Heart right ventricle (tissue), 16 donors: ENCODE measurements around the gene C11orf68. TPM values are rescaled to one million over a fixed set of nuclear protein-coding genes. Genes with fewer than 3 reads are reported as not detected.

ENCODE experiments used
- ATAC-seq, 8 donors: fragments of 200-7000 bp; cut with Tn5 transposase; one replicate each; pipeline ENCODE4 v1.9.1; 2020; ENCODE audit warnings: mild to moderate bottlenecking in 8 of 8, moderate library complexity in 8 of 8, moderate number of reproducible peaks in 1 of 8
- DNase-seq, 2 donors: peaks; one replicate each; pipeline ENCODE4 v3.0.0-alpha.2; 2020
- H3K27ac ChIP-seq, 10 donors: fragments of 200-600 bp; sonication (generic) in 2 of 10; one replicate each; pipeline versions ENCODE4 v1.5.0 to v1.8.0; 2020 to 2022; ENCODE audit warnings: mild to moderate bottlenecking in 3 of 10
- H3K27me3 ChIP-seq, 7 donors: fragments of 200-600 bp; one replicate each; pipeline ENCODE4 v1.8.0; 2021 to 2022; ENCODE audit warnings: mild to moderate bottlenecking in 2 of 7
- H3K36me3 ChIP-seq, 9 donors: fragments of 200-600 bp; sonication (generic) in 1 of 9; one replicate each; pipeline versions ENCODE4 v1.5.0 to v1.8.0; 2020 to 2022; ENCODE audit warnings: mild to moderate bottlenecking in 2 of 9
- H3K4me1 ChIP-seq, 9 donors: fragments of 200-600 bp; sonication (generic) in 1 of 9; one replicate each; pipeline versions ENCODE4 v1.5.0 to v1.8.0; 2020 to 2022; ENCODE audit warnings: mild to moderate bottlenecking in 4 of 9
- H3K4me3 ChIP-seq, 10 donors: fragments of 200-600 bp; sonication (generic) in 2 of 10; one replicate each; pipeline versions ENCODE4 v1.5.0 to v1.8.0; 2020 to 2022; ENCODE audit warnings: mild to moderate bottlenecking in 7 of 10, moderate library complexity in 2 of 10
- H3K9me3 ChIP-seq, 11 donors: fragments of 200-600 bp in 10 of 11; sonication (generic) in 2 of 11; one replicate each; pipeline versions ENCODE4 v1.5.0 to v1.8.0; 2013 to 2022; ENCODE audit warnings: mild to moderate bottlenecking in 2 of 11, control low read depth in 1 of 11, moderate library complexity in 1 of 11
- CTCF ChIP-seq, 9 donors: fragments of 200-600 bp; sonication (generic) in 2 of 9; IDR thresholded peaks; one replicate each; pipeline versions ENCODE4 v1.5.0 to v1.8.0; 2021 to 2022; ENCODE audit warnings: antibody characterized with exemption in 9 of 9, mild to moderate bottlenecking in 5 of 9, moderate library complexity in 1 of 9
- WGBS, 2 donors: extraction: QIAGEN DNeasy Blood & Tissue Kit; methylation state at CpG; one replicate each; pipeline ENCODE4 v1.1.7; 2013; ENCODE audit warnings: inconsistent platforms in 1 of 2; 5-methylcytosine and 5-hydroxymethylcytosine counted together
- intact Hi-C, 10 donors: fragments of 100-400 bp; cut with DNase I; formaldehyde crosslinking; loops; one replicate each; pipeline versions ENCODE4 v1.11.1 to v1.14.2; 2022
- polyA plus RNA-seq, 2 donors: library from polyadenylated mRNA; stranded (reverse); fragments of 200-250 nt; gene quantifications; one replicate each; pipeline ENCODE4 v1.2.3, GENCODE V29; 2013
- total RNA-seq, 10 donors: library from RNA; stranded (reverse); fragmentation: NEBNext Ultra II Directional in 3 of 10; extraction: Animal tissue kit (Norgen Biotek cat#: 25700) in 3 of 10; gene quantifications; one replicate each; pipeline versions ENCODE4 v1.2.1 to v1.2.4, GENCODE V29; 2021 to 2023
- donor health status: Arrhythmogenic right ventricular cardiomyopathy.
- donor health status: ischemic (EF 13 %, LVEDD 7.1; RV severe dilation, severe dysfunction).
- donor health status: healthy with polysubstance abuse.
- donor health status: DM: no; HTN: yes; CAD: no.
- donor health status: DM: no; HTN: no; CAD: no.
- donor health status: ischemic (EF 25% LVEDD 6.9; RV normal size, moderate dysfunction).
- donor health status: ischemic (EF 25% LVEDD 5.7; RV mildly dilated, moderate dysfunction).
- donor health status: healthy.
- donor health status: DM: yes; HTN: yes; CAD: no.
- donor health status: Ischemic cardiomyopathy.
- donor health status: ischemic (EF 35%, LVEDD 5.7; RV mildly dilated, moderate dysfunction).
- donor health status: nonischemic (EF 11% LVEDD 7.7; RV severe dilation, severe dysfunction).
- donor health status: DM: yes; HTN: yes; CAD: no.
- donor health status: PGD.
- donor health status: ischemic (EF 29% LVEDD 5.4; RV normal size, mild dysfunction).
- donor health status: nonischemic (EF 23%, LVEDD 6.1; RV moderate dilation, normal function).

The C11orf68 gene
- total and polyA plus RNA-seq, 12 donors: 35.7 to 49.2 (median 40.9) TPM

DNA sequence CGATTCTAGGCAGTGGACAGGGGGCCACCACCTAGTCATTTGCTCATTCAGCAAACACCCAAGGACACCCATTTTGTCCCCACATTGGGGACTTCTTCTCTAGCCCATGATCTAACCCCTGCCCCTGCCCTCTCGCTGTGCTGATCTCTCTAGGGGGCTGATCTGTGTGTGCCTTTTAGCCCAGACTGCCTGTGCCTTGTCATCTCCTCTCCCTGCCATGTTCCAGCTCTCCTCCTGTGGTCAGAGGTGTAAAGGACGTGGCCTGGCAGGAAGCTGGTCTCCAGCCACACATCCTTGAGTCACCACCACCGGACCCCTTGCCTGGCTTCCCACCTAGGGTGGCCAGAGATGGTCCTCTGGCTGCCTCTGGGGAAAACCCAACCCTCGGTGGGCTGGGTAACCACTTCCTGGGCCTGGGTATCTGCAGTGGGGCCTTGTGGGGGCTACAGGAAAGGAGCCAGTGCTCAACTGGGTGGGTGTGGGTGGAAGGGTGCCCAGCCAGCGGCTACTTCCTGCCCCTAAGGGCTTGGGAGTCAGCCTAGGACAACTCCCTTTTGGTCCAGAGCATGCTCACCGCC is 37.9 kb downstream of the C11orf68 start:
- DNase-seq: no peak
- 64 to 80% methylated on average over 7 of the region's 7 CpGs for WGBS, 2 donors
- no peak for ATAC-seq
- Histone ChIP-seq H3K9me3 (no peaks in the 10 kb centered on the region), H3K4me3 (peak overlapping the region in 1 of 10 donors; percentile 39), H3K27ac (peak overlapping the region in 1 of 10 donors; percentile 47), H3K36me3 (peaks cover 0 to 42% (median 19%) of the 10 kb centered on the region in 9 donors), H3K4me1 (peaks cover 0 to 15% (median 8%) of the 10 kb centered on the region in 9 donors), H3K27me3 (no peaks in the 10 kb centered on the region)
- intact Hi-C loops: loop anchor here in 4 of 10 donors (5.0 to 10.0 kb wide), 3 partner anchors 101 to 166 kb away; partner anchors contain the start of gene KAT5 (in 1 of the 4)
- no peak for TF ChIP-seq CTCF (IDR thresholded peaks at IDR 0.05)

- DNase-seq (no peak), ATAC-seq (no peak)
- H3K9me3 ChIP-seq: no peaks in the 10 kb centered on the region
- intact Hi-C loops: loop anchor here in 4 of 10 donors (5.0 to 10.0 kb wide), 3 partner anchors 102 to 165 kb away; partner anchors contain the start of gene KAT5 (in 1 of the 4)
- peak overlapping the region in 1 of 10 donors; percentile 39 for H3K4me3 ChIP-seq
- H3K27ac ChIP-seq: peak overlapping the region in 1 of 10 donors; percentile 59
- WGBS, 2 donors: 80 to 82% methylated on average over 7 of the region's 7 CpGs
- peaks cover 0 to 34% (median 19%) of the 10 kb centered on the region in 9 donors for H3K36me3 ChIP-seq
- peaks cover 0 to 15% (median 8%) of the 10 kb centered on the region in 9 donors for H3K4me1 ChIP-seq
- H3K27me3 ChIP-seq: no peaks in the 10 kb centered on the region
- TF ChIP-seq CTCF (IDR thresholded peaks at IDR 0.05): no peak
Observed at GRCh38 chr11:65880027-65880426, 38.8 kb downstream of the C11orf68 start.

- TF ChIP-seq CTCF (IDR thresholded peaks at IDR 0.05): no peak
- intact Hi-C loops: loop anchor here in 4 of 10 donors (5.0 to 10.0 kb wide), 3 partner anchors 103 to 165 kb away; partner anchors contain the start of gene KAT5 (in 1 of the 4)
- ATAC-seq (no peak), DNase-seq (no peak)
- H3K4me1 ChIP-seq: peaks cover 0 to 11% (median 4%) of the 10 kb centered on the region in 9 donors
- no peaks in the 10 kb centered on the region for H3K9me3 ChIP-seq
- peak within 1 kb of the TSS in 1 of 10 donors; percentile 39 for H3K4me3 ChIP-seq
- H3K27ac ChIP-seq: peak within 1 kb of the TSS in 1 of 10 donors; percentile 59
- H3K36me3 ChIP-seq: peaks cover 0 to 30% (median 17%) of the 10 kb centered on the region in 9 donors
- 53 to 64% methylated on average over 7 of the region's 7 CpGs for WGBS, 2 donors
- no peaks in the 10 kb centered on the region for H3K27me3 ChIP-seq
Observed at GRCh38 chr11:65879617-65880016, 39.2 kb downstream of the C11orf68 start, which contains the start of gene CTSW. Gene CTSW, plus strand, starts transcription at chr11:65879837. Its CDS starts 18 bp downstream, at chr11:65879855.

GRCh38 chr11:65873318-65874156 is 45.3 kb downstream of the C11orf68 start:
- peak; percentile 95 to 96 for DNase-seq
- H3K27me3 ChIP-seq: no peaks in the 10 kb centered on the region
- H3K4me3 ChIP-seq: peak overlapping the region; percentile 47 to 73 (median 68)
- no peaks in the 10 kb centered on the region for H3K9me3 ChIP-seq
- intact Hi-C loops: loop anchor here in 4 of 10 donors (1.0 to 2.0 kb wide), 3 partner anchors 13 to 46 kb away; partner anchors contain the start of genes FIBP (in 2 of the 4), MUS81 (in 2 of the 4), C11orf68 (in 1 of the 4) and DRAP1 (in 1 of the 4)
- 7% methylated on average over 52 to 54 of the region's 54 CpGs for WGBS, 2 donors
- peak overlapping the region; percentile 84 to 97 (median 96) for H3K27ac ChIP-seq
- H3K36me3 ChIP-seq: peaks cover 0 to 26% (median 9%) of the 10 kb centered on the region in 9 donors
- no peak for TF ChIP-seq CTCF (IDR thresholded peaks at IDR 0.05)
- ATAC-seq: peak; percentile 91 to 97 (median 94)
- peaks cover 16 to 40% (median 29%) of the 10 kb centered on the region in 9 donors for H3K4me1 ChIP-seq
